Measurements from ENCODE around the gene TUBD1. TPM values are rescaled to one million over a fixed set of nuclear protein-coding genes. Genes with fewer than 3 reads are reported as not detected.
"Not testable (repeated sequence)": the region's sequence is repeated elsewhere in the genome, so short reads cannot be mapped to it uniquely, and the experiment has no call there.

TUBD1 gene
- total RNA-seq (ENCODE audit: unreplicated experiment), result 9.7 TPM
- long read RNA-seq, partial matches to known transcripts, result 0 of 2 reads
- long read RNA-seq, other reads (novel, unspliced or antisense), result 0 of 2 reads

- Mint-ChIP-seq H3K27me3 (ENCODE audit: unreplicated experiment) (peaks cover 13% of the 10 kb centered on the region), H3K4me3 (ENCODE audit: unreplicated experiment) (peak within 1 kb of the TSS; percentile 96), H3K27ac (ENCODE audit: unreplicated experiment) (peak within 1 kb of the TSS; percentile 98), H3K4me1 (ENCODE audit: low read depth, unreplicated experiment) (peaks cover 5% of the 10 kb centered on the region), H3K9me3 (ENCODE audit: unreplicated experiment) (peaks cover 5% of the 10 kb centered on the region), H3K36me3 (ENCODE audit: unreplicated experiment) (no peaks in the 10 kb centered on the region)
- DNase-seq, result peak; percentile 96
- TF ChIP-seq CTCF (IDR thresholded peaks at IDR 0.05; ENCODE audit: partially characterized antibody, unreplicated experiment), result no peak
Measured at GRCh38 chr17:59892924-59893675, at the start of gene TUBD1, which contains the start of gene RPS6KB1. TSS of gene TUBD1 (minus strand) at chr17:59892943. CDS start at chr17:59891002, 1,941 bp downstream. TSS of gene RPS6KB1 (plus strand) at chr17:59893121. CDS start at chr17:59893185, 64 bp downstream.

GRCh38 chr17:59941131-59941530 lies 48.4 kb upstream of the TUBD1 start:
- no peak for TF ChIP-seq CTCF (IDR thresholded peaks at IDR 0.05; ENCODE audit: partially characterized antibody, unreplicated experiment)
- no peak for DNase-seq
- Mint-ChIP-seq H3K27me3 (ENCODE audit: unreplicated experiment) (no peaks in the 10 kb centered on the region), H3K36me3 (ENCODE audit: unreplicated experiment) (no peaks in the 10 kb centered on the region), H3K9me3 (ENCODE audit: unreplicated experiment) (no peaks in the 10 kb centered on the region), H3K4me1 (ENCODE audit: low read depth, unreplicated experiment) (no peaks in the 10 kb centered on the region), H3K4me3 (ENCODE audit: unreplicated experiment) (no peak overlapping the region), H3K27ac (ENCODE audit: unreplicated experiment) (no peak overlapping the region)

- not testable (repeated sequence) for DNase-seq; H3K9me3 Mint-ChIP-seq (ENCODE audit: unreplicated experiment); H3K27ac Mint-ChIP-seq (ENCODE audit: unreplicated experiment); H3K4me3 Mint-ChIP-seq (ENCODE audit: unreplicated experiment); H3K36me3 Mint-ChIP-seq (ENCODE audit: unreplicated experiment); H3K27me3 Mint-ChIP-seq (ENCODE audit: unreplicated experiment); H3K4me1 Mint-ChIP-seq (ENCODE audit: low read depth, unreplicated experiment)
Measured at GRCh38 chr17:59940697-59941096, 48.0 kb upstream of the TUBD1 start.

GRCh38 chr17:59933317-59933716 lies 40.6 kb upstream of the TUBD1 start:
- not testable (repeated sequence) for H3K4me1 Mint-ChIP-seq (ENCODE audit: low read depth, unreplicated experiment); DNase-seq; H3K27me3 Mint-ChIP-seq (ENCODE audit: unreplicated experiment); H3K36me3 Mint-ChIP-seq (ENCODE audit: unreplicated experiment); H3K27ac Mint-ChIP-seq (ENCODE audit: unreplicated experiment); H3K4me3 Mint-ChIP-seq (ENCODE audit: unreplicated experiment); H3K9me3 Mint-ChIP-seq (ENCODE audit: unreplicated experiment)

- H3K36me3 Mint-ChIP-seq (ENCODE audit: unreplicated experiment); DNase-seq; H3K4me3 Mint-ChIP-seq (ENCODE audit: unreplicated experiment); H3K9me3 Mint-ChIP-seq (ENCODE audit: unreplicated experiment); H3K27me3 Mint-ChIP-seq (ENCODE audit: unreplicated experiment); H3K27ac Mint-ChIP-seq (ENCODE audit: unreplicated experiment); H3K4me1 Mint-ChIP-seq (ENCODE audit: low read depth, unreplicated experiment): not testable (repeated sequence)
Measured at GRCh38 chr17:59930768-59931167, 38.0 kb upstream of the TUBD1 start.

- H3K9me3 Mint-ChIP-seq (ENCODE audit: unreplicated experiment); H3K4me3 Mint-ChIP-seq (ENCODE audit: unreplicated experiment); H3K36me3 Mint-ChIP-seq (ENCODE audit: unreplicated experiment); H3K27ac Mint-ChIP-seq (ENCODE audit: unreplicated experiment); H3K4me1 Mint-ChIP-seq (ENCODE audit: low read depth, unreplicated experiment); DNase-seq; H3K27me3 Mint-ChIP-seq (ENCODE audit: unreplicated experiment): not testable (repeated sequence)
Measured at GRCh38 chr17:59930121-59930520, 37.4 kb upstream of the TUBD1 start.

GRCh38 chr17:59920637-59921036 lies 27.9 kb upstream of the TUBD1 start:
- not testable (repeated sequence) for H3K36me3 Mint-ChIP-seq (ENCODE audit: unreplicated experiment); H3K9me3 Mint-ChIP-seq (ENCODE audit: unreplicated experiment)

More at GRCh38 chr17:59920637-59921036, 27.9 kb upstream of the TUBD1 start:
- not testable (repeated sequence) for H3K4me3 Mint-ChIP-seq (ENCODE audit: unreplicated experiment); H3K27ac Mint-ChIP-seq (ENCODE audit: unreplicated experiment); H3K27me3 Mint-ChIP-seq (ENCODE audit: unreplicated experiment); DNase-seq; H3K4me1 Mint-ChIP-seq (ENCODE audit: low read depth, unreplicated experiment)

All from glutamatergic neuron (in vitro differentiated cells).